Fibroblast of pulmonary artery (primary cell): ENCODE measurements around the gene CREB5.
"Not testable (repeated sequence)": the region's sequence is repeated elsewhere in the genome, so short reads cannot be mapped to it uniquely, and the experiment has no call there.

Source experiments
- DNase-seq: peaks from one replicate; pipeline ENCODE4 v3.0.0-alpha.2; 2010; ENCODE audit warnings: low read depth
- H3K4me3 ChIP-seq: replicated peaks from 2 replicates; pipeline ENCODE4 v1.5.1; 2011; ENCODE audit warnings: low read depth, mild to moderate bottlenecking, control low read depth, low read length, moderate library complexity
- TF ChIP-seq, protein P1 (sequence below): IDR thresholded peaks from 2 replicates; pipeline ENCODE4 v1.5.1; 2011; ENCODE audit warnings: mild to moderate bottlenecking, control low read depth, low read length, inconsistent platforms; ENCODE audit errors: missing control alignments

CREB5 gene

DNA sequence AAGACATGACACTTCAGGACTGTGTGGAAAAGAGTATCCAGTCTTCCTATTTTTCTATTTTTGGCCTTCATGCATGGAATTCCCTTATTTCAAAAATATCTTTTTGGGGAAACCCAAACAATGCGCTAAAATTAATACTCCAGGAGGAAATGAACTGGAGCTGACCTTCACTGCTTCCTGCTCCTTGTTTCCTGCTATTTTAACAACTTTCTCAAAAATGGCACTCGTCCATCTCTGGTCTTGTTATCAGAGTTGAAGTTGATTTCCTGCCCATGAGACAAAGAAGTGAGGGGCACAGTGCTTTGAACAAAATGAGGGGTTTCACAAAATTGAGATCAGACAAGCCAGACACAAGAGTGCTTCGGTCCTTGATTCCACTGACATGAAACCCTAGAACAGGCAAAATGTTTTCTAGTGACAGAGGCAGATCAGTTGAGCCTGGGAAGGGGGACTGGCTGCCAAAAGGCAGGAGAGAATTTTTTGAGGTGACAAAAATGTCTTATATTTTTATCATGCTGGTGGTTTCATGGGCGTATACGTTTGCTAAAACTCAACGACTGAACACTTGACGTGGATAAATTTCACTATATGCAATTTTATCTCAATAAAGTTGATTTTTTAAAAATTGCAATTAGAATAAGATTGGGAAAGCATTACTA lies 193.2 kb downstream of the CREB5 start:
- TF ChIP-seq, protein P1, sequence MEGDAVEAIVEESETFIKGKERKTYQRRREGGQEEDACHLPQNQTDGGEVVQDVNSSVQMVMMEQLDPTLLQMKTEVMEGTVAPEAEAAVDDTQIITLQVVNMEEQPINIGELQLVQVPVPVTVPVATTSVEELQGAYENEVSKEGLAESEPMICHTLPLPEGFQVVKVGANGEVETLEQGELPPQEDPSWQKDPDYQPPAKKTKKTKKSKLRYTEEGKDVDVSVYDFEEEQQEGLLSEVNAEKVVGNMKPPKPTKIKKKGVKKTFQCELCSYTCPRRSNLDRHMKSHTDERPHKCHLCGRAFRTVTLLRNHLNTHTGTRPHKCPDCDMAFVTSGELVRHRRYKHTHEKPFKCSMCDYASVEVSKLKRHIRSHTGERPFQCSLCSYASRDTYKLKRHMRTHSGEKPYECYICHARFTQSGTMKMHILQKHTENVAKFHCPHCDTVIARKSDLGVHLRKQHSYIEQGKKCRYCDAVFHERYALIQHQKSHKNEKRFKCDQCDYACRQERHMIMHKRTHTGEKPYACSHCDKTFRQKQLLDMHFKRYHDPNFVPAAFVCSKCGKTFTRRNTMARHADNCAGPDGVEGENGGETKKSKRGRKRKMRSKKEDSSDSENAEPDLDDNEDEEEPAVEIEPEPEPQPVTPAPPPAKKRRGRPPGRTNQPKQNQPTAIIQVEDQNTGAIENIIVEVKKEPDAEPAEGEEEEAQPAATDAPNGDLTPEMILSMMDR: no peak
- H3K4me3 ChIP-seq: no peak overlapping the region

DNA sequence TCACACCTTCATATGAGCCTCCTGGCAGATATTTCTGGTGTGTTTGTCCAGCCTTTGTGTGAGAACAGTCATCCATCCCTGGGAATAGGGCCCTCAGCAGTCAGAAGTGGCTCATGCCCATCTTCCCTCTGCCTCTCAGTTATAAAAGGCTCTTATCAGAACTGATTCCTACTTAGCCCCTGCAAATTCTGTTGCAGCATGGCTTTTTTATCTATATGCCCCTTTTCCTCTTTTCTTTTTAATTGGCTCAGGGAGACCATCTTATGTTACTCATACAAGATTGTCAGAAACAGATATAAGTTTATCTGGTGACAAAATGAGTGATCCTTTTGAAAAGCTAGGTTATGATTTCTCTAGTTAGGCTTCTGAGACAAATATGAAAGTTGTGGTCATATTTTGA lies 194.1 kb downstream of the CREB5 start:
- TF ChIP-seq, protein P1: no peak
- H3K4me3 ChIP-seq: no peak overlapping the region
- DNase-seq: no peak

More for the DNA sequence above, 193.2 kb downstream of the CREB5 start:
- peak; percentile 17 for DNase-seq

DNA sequence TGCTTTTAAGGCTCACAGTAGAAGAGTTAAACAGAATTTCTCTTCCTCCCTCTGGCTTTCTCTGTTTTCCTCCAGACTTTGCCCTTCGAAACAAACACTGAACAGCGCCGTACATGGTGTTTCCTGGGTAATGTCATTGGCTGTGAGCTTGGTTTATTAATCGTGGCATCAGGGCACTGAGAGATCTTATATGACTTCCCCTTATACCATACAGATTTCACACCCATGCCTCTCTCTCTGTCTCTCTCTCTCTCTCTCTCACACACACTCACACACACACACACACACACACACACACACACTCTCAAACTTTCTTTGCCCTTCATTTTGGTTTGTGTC lies 195.5 kb downstream of the CREB5 start:
- TF ChIP-seq, protein P1: no peak
- DNase-seq: no peak
- no peak overlapping the region for H3K4me3 ChIP-seq

DNA sequence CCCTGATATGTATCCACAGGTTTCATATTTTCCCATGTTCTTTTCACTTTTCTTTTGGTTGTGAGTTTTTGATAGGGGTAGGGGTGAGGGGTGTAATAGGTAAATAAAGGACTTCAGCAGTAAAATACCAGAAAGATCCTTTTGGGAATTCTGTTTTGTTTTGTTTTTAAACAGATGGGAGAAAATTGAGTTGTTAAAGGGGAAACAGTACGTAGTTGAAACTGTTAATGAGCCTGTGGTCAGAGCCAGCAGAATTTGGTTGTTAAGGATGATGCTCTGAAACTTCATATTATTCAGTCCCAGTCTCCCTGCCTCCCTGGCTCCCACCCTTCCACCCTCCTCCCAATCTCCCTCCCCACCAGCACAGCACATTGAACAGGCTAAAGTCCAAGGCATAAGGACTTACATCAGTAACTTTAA lies 195.9 kb downstream of the CREB5 start:
- no peak overlapping the region for H3K4me3 ChIP-seq
- TF ChIP-seq, protein P1: no peak
- no peak for DNase-seq

DNA sequence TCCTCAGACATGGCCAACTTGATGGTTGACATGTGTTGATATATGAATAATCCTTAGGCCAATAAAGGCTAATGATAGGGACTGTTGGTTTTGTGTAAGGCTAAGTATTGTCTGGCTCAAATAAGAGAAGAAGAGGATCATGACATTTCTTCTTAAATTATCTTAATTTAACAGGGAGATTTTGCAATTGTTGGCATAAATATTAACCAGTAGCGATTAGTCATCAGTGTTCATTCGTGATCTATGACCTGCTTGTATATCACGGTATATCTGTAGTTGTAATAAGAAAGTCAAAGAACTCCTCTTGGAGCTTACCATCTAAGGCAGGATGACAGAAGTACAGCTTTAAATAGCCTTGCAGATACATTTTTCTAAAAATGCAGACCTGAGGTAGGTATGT lies 196.4 kb downstream of the CREB5 start:
- no peak overlapping the region for H3K4me3 ChIP-seq
- TF ChIP-seq, protein P1: no peak
- DNase-seq: peak; percentile 43

DNA sequence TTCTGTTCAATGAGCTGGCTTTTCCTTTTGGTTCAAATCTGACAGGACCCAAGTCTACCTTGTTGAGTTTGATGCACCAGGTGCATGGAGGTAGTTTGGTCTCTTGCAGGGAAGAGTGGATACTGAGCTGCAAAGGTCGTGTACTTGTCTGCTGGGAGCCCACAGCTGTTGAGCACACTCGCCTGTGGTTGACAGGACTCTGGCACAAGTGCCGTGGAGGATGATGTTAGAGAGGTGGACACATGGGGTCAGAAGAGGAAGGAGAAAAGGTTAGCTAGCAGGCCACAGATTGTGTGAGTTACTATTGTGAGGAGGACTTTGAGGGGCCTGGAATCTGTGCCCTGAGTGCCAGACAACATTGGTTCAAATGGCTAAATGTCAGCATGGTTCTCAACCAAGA lies 197.3 kb downstream of the CREB5 start:
- no peak overlapping the region for H3K4me3 ChIP-seq
- TF ChIP-seq, protein P1: no peak

DNA sequence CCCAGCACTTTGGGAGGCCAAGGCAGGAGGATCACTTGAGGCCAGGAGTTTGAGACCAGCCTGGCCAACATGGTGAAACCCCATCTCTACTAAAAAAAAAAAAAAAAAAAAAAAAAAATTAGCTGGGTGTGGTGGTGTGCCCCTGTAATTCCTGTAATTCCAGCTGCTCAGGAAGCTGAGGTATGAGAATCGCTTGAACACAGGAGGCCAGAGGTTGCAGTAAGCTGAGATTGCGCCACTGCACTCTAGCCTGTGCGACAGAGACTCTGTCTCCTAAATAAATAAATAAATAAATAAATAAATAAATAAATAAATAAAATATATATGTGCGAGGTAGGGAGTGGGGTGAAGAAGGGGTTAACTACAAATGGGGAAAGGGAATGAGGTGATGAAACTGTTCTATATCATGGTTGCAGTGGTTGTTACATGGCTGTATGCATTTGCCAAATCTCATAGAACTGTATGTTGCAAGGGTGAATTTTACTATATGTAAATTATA lies 199.1 kb downstream of the CREB5 start:
- DNase-seq, H3K4me3 ChIP-seq: not testable (repeated sequence)

More for the DNA sequence above, 197.3 kb downstream of the CREB5 start:
- DNase-seq: no peak
